IMR-90 (cell line): ENCODE measurements around the gene TSPAN19. TPM values are rescaled to one million over a fixed set of nuclear protein-coding genes. Genes with fewer than 3 reads are reported as not detected.
A peak's percentile ranks its signal among the peaks of the same experiment; 100 is the strongest.

Source experiments
- ATAC-seq: fragments of 200-7000 bp; cut with Tn5 transposase; 2 replicates; pipeline ENCODE4 v1.9.1; 2020; ENCODE audit warnings: low read depth, mild to moderate bottlenecking, moderate library complexity
- BruUV-seq: library from RNA; stranded (reverse); fragments of 400-500 nt; replicated peaks from 2 replicates; lab custom pipeline; 2021; lab: Mats Ljungman, UMichigan
- CTCF ChIA-PET: fragments of 300-600 bp; formaldehyde crosslinking; extraction: SDS; loops from one replicate; lab custom pipeline; 2021; ENCODE audit warnings: antibody characterized with exemption; lab: Yijun Ruan, JAX
- POLR2A ChIA-PET: fragments of 300-600 bp; sonication (Branson Sonifier 250); formaldehyde crosslinking; loops from one replicate; lab custom pipeline; 2022; ENCODE audit warnings: antibody characterized with exemption; ENCODE audit not compliant: unreplicated experiment; lab: Charles Lee
- DNase-seq: peaks from one replicate; pipeline ENCODE4 v3.0.0; 2013
- H2AFZ ChIP-seq: replicated peaks from 2 replicates; pipeline ENCODE3; 2013; ENCODE audit warnings: low read length, mild to moderate bottlenecking; ENCODE audit not compliant: poor library complexity
- H2AK5ac ChIP-seq: 2 replicates; pipeline ENCODE4 v1.6.1; 2013; ENCODE audit warnings: low read depth, low read length, inconsistent platforms
- H2AK9ac ChIP-seq: replicated peaks from 2 replicates; pipeline ENCODE3; 2013; ENCODE audit warnings: mild to moderate bottlenecking, low read depth, low read length, moderate library complexity; ENCODE audit not compliant: poor library complexity
- H2BK120ac ChIP-seq: 2 replicates; pipeline ENCODE4 v1.6.1; 2013; ENCODE audit warnings: low read depth, low read length, inconsistent platforms
- H2BK15ac ChIP-seq: 3 replicates; pipeline ENCODE4 v1.6.1; 2013; ENCODE audit warnings: low read depth, low read length, inconsistent platforms
- H2BK20ac ChIP-seq: 2 replicates; pipeline ENCODE4 v1.6.1; 2013; ENCODE audit warnings: low read depth, mild to moderate bottlenecking, inconsistent platforms, low read length, moderate library complexity
- H2BK5ac ChIP-seq: 2 replicates; pipeline ENCODE4 v1.6.1; 2013; ENCODE audit warnings: mild to moderate bottlenecking, low read depth, low read length, inconsistent platforms; ENCODE audit not compliant: poor library complexity, severe bottlenecking
- H3K14ac ChIP-seq: replicated peaks from 2 replicates; pipeline ENCODE4 v1.6.1; 2013; ENCODE audit warnings: low read depth, low read length, inconsistent platforms
- H3K18ac ChIP-seq: 2 replicates; pipeline ENCODE4 v1.6.1; 2013; ENCODE audit warnings: low read depth, low read length, control low read depth
- H3K23ac ChIP-seq: 2 replicates; pipeline ENCODE4 v1.6.1; 2013; ENCODE audit warnings: low read depth, low read length, inconsistent platforms
- H3K27ac ChIP-seq: 2 replicates; pipeline ENCODE4 v1.5.1; 2013; ENCODE audit warnings: mild to moderate bottlenecking, control low read depth, low read length; ENCODE audit not compliant: insufficient read depth
- H3K27me3 ChIP-seq: 2 replicates; pipeline ENCODE4 v1.6.1; 2013; ENCODE audit warnings: low read length; ENCODE audit not compliant: control insufficient read depth, insufficient read depth
- H3K36me3 ChIP-seq: 2 replicates; pipeline ENCODE4 v1.6.1; 2013; ENCODE audit warnings: low read length, mixed read lengths; ENCODE audit not compliant: control insufficient read depth, insufficient read depth
- H3K4ac ChIP-seq: 2 replicates; pipeline ENCODE4 v1.6.1; 2013; ENCODE audit warnings: low read depth, low read length, inconsistent platforms
- H3K4me1 ChIP-seq: 2 replicates; pipeline ENCODE4 v1.6.1; 2013; ENCODE audit warnings: low read length, mixed read lengths; ENCODE audit not compliant: control insufficient read depth, insufficient read depth
- H3K4me2 ChIP-seq: 2 replicates; pipeline ENCODE4 v1.6.1; 2013; ENCODE audit warnings: low read depth, mild to moderate bottlenecking, control low read depth, low read length, moderate library complexity
- H3K4me3 ChIP-seq: 2 replicates; pipeline ENCODE4 v1.5.1; 2013; ENCODE audit warnings: low read depth, mild to moderate bottlenecking, control low read depth, low read length, moderate library complexity; ENCODE audit not compliant: insufficient read depth
- H3K56ac ChIP-seq: 2 replicates; pipeline ENCODE4 v1.6.1; 2013; ENCODE audit warnings: low read length, inconsistent platforms; ENCODE audit not compliant: insufficient read depth; ENCODE audit errors: extremely low read depth
- H3K79me1 ChIP-seq, 2 experiments: 2 replicates each; pipeline ENCODE4 v1.6.1; 2013; ENCODE audit warnings: low read length in 2 of 2, inconsistent platforms in 1 of 2, low read depth in 1 of 2
- H3K9ac ChIP-seq: 2 replicates; pipeline ENCODE4 v1.6.1; 2013; ENCODE audit warnings: low read depth, low read length, control low read depth
- H3K9me1 ChIP-seq: 2 replicates; pipeline ENCODE4 v1.6.1; 2013; ENCODE audit warnings: low read length, inconsistent platforms; ENCODE audit not compliant: insufficient read depth
- H3K9me3 ChIP-seq: 2 replicates; pipeline ENCODE4 v1.6.1; 2013; ENCODE audit warnings: low read length; ENCODE audit not compliant: control insufficient read depth, insufficient read depth
- H4K20me1 ChIP-seq: 2 replicates; pipeline ENCODE4 v1.6.1; 2013; ENCODE audit warnings: low read length, inconsistent platforms; ENCODE audit not compliant: insufficient read depth
- H4K5ac ChIP-seq: 2 replicates; pipeline ENCODE4 v1.6.1; 2013; ENCODE audit warnings: mild to moderate bottlenecking, low read depth, low read length, control low read depth
- H4K8ac ChIP-seq, 2 experiments: 2 replicates each; pipeline ENCODE4 v1.6.1; 2013; ENCODE audit warnings: low read depth in 2 of 2, low read length in 2 of 2, control low read depth in 1 of 2, inconsistent platforms in 1 of 2
- H4K91ac ChIP-seq: 2 replicates; pipeline ENCODE4 v1.6.1; 2013; ENCODE audit warnings: low read depth, low read length, inconsistent platforms; ENCODE audit not compliant: insufficient read depth
- BHLHE40 ChIP-seq: fragments of 150-350 bp; IDR thresholded peaks from 2 replicates; pipeline ENCODE4 v1.6.1; 2016; ENCODE audit warnings: mild to moderate bottlenecking, low read depth, low read length
- CEBPB ChIP-seq: IDR thresholded peaks from 2 replicates; pipeline ENCODE4 v1.6.1; 2012; ENCODE audit warnings: low read depth, low read length, improper control_type of control experiment
- CHD1 ChIP-seq: IDR thresholded peaks from 2 replicates; pipeline ENCODE4 v1.6.1; 2012; ENCODE audit warnings: low read depth, low read length, improper control_type of control experiment
- FOS ChIP-seq: fragments of 150-350 bp; IDR thresholded peaks from 2 replicates; pipeline ENCODE4 v1.6.1; 2016; ENCODE audit warnings: low read depth, low read length
- NFE2L2 ChIP-seq: fragments of 150-350 bp; IDR thresholded peaks from 2 replicates; pipeline ENCODE4 v1.6.1; 2016; ENCODE audit warnings: low read depth, mild to moderate bottlenecking, low read length
- WGBS, 2 experiments: methylation state at CpG; one replicate each; pipeline versions ENCODE4 v1.1.5 to v1.1.7; 2013; ENCODE audit warnings: missing lambda C conversion rate in 2 of 2; ENCODE audit not compliant: insufficient read length in 1 of 2; ENCODE audit errors: extremely low coverage in 2 of 2; 5-methylcytosine and 5-hydroxymethylcytosine counted together
- dilution Hi-C: fragments of 300-500 bp; cut with HindIII; formaldehyde crosslinking; loops from one replicate; pipeline ENCODE4 v1.14.3; 2018; ENCODE audit warnings: low sequenced_read_pairs; ENCODE audit not compliant: unreplicated experiment
- in situ Hi-C: fragments of 300-500 bp; cut with MboI; formaldehyde crosslinking; loops from 3 replicates; pipeline ENCODE4 v1.14.3; 2019; ENCODE audit warnings: low sequenced_read_pairs, inconsistent platforms, mixed read lengths
- intact Hi-C: fragments of 100-400 bp; cut with micrococcal nuclease; formaldehyde crosslinking; loops from 2 replicates; pipeline ENCODE4 v1.10.0; 2022
- polyA plus RNA-seq, 3 experiments: library from polyadenylated mRNA; depleted of rRNA; stranded (reverse); fragments of >200 nt; gene quantifications; 2 replicates each; pipeline ENCODE4 v1.2.3, GENCODE V29; 2012; ENCODE audit warnings: low replicate concordance in 1 of 3
- total RNA-seq: library from RNA; depleted of rRNA; stranded (reverse); fragments of >200 nt; gene quantifications from 2 replicates; pipeline ENCODE4 v1.2.3, GENCODE V29; 2012

Gene TSPAN19
- total and polyA plus RNA-seq, 2 of the 4 experiments (the other 2 are of a cell fraction) = not detected

- no peak overlapping the region for H2AK5ac ChIP-seq
- intact Hi-C loops (no loop called here), in situ Hi-C loops (no loop called here), dilution Hi-C loops (no loop called here)
- H3K4me2 ChIP-seq = no peak overlapping the region
- H3K14ac ChIP-seq = no peak overlapping the region
- H3K9ac ChIP-seq = no peak overlapping the region
- TF ChIP-seq NFE2L2 = no peak
- peak; percentile 27; the same call in 1 of the 2 replicates for TF ChIP-seq BHLHE40
- peak; percentile 87 for TF ChIP-seq FOS
- TF ChIP-seq CEBPB = peak; percentile 94
- TF ChIP-seq CHD1 = no peak
- no peak overlapping the region for H2AFZ ChIP-seq
- no peaks in the 10 kb centered on the region for H3K36me3 ChIP-seq
- no peak overlapping the region for H4K5ac ChIP-seq
- H3K4me3 ChIP-seq = no peak overlapping the region
- H3K4me1 ChIP-seq = peaks cover 2% of the 10 kb centered on the region; the same call in 1 of the 2 replicates
- H3K27ac ChIP-seq = no peak overlapping the region
- no peaks in the 10 kb centered on the region for H3K9me1 ChIP-seq
- H2BK5ac ChIP-seq = no peak overlapping the region
- no peak overlapping the region for H2BK120ac ChIP-seq
- no peak overlapping the region for H3K23ac ChIP-seq
- ChIA-PET POLR2A (no interaction called here), CTCF (no interaction called here)
- H3K9me3 ChIP-seq = no peaks in the 10 kb centered on the region
- no peak overlapping the region for H3K56ac ChIP-seq
- H3K18ac ChIP-seq = no peak overlapping the region
- no peak overlapping the region for H2BK20ac ChIP-seq
- peak; percentile 75 for ATAC-seq
- H3K27me3 ChIP-seq = no peaks in the 10 kb centered on the region
- H3K79me1 ChIP-seq = no peaks in the 10 kb centered on the region
- no peak overlapping the region for H4K8ac ChIP-seq
- H4K20me1 ChIP-seq = no peaks in the 10 kb centered on the region
- no peak overlapping the region for H4K91ac ChIP-seq
- no CpG with 5 or more reads among the region's 1 CpG for WGBS, 2 experiments
- DNase-seq = peak; percentile 96
- H3K4ac ChIP-seq = no peak overlapping the region
- no peak overlapping the region for H2BK15ac ChIP-seq
- no peak overlapping the region for H2AK9ac ChIP-seq
- no TSS peak for BruUV-seq
Observed at GRCh38 chr12:85016413-85016812, 19.7 kb downstream of the TSPAN19 start.
